DMS153 (cell line): ENCODE data around the gene FMO5.
"Not testable (repeated sequence)": the region's sequence is repeated elsewhere in the genome, so short reads cannot be mapped to it uniquely, and the experiment has no call there.

ENCODE experiments used
- DNase-seq: peaks from one replicate; lab custom pipeline; 2025; lab: John Stamatoyannopoulos, UW

FMO5 gene

GRCh38 chr1:147238925-147239820, 14.0 kb upstream of the FMO5 start:
- no peak for DNase-seq

DNA sequence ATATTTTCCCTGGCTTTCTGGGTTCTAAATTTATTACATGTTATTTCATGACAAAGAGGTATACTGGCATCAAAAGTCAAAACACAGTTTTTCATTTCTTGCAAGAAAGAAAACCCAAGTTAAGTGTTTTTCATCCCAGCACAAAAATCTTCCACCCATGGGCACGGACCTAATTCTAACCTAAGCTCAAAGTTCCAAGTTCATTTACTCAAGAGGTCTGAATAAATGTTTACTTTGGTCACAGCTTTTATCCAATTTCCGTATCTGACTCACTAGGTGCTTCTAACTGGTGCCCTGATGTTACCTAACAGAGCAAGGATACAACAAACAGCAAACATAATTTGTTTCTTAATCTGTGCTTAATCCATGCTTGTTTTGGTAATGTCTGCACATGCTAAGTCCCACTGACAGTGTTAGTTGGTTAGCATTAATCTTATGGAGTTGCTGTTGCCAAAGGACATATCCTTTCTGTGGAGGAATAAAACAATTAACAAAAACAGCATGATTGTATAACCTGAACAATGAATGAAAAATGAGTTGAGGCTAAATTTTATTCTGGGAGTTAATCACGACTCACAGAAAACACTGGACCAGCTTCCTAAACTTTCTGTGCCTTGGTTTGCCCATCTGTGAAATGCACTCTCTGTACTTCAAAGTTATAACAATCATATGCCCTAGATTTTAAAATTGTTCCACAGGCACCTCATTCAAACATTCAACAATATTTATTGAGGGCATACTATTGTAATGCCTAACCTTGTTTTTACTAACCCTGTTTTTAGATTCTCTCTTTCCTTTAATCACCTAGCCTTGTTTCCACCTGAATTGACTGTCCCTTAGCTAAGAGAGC, 13.1 kb upstream of the FMO5 start:
- DNase-seq = peak; percentile 63

GRCh38 chr1:147236959-147237791, 12.0 kb upstream of the FMO5 start:
- peak; percentile 47 for DNase-seq

DNA sequence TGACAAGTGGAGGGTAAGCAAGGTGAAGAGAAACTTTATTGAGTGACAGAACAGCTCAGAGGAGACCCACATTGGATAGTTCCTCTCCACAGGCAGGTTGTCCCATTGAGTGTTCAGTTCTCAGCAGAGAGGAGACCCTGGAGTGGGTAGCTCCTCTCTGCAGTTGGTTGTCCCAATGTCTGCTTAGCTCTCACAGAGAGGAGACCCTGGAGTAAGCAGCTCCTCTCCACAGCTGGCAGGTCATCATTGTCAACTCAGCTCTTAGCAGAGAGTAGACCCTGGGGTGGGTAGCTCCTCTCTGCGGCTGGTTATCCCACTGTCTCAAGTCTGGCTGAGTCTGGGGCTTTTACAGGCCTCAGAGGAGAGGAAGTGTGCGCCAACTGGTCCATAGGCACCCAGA, 11.3 kb upstream of the FMO5 start:
- no peak for DNase-seq

DNA sequence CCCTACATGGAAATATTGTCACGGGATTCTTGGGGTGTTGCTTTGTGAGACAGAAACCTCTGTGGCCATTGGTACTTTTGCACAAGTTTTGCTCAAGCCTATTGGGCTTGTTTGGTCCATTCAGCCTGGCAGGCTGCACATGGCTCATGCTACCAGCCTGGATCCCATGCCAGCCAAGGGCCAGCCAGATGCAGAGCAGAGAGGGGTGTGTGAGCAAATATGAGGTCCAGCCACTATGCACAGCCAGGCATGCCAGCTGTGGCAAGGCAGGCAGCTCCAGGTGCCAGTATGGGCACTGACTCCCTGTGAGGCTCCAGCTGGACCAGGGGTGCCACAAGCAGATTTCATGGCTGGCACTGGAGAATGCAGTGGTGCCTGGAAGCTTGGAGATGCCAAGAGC, 10.7 kb upstream of the FMO5 start:
- no peak for DNase-seq

DNA sequence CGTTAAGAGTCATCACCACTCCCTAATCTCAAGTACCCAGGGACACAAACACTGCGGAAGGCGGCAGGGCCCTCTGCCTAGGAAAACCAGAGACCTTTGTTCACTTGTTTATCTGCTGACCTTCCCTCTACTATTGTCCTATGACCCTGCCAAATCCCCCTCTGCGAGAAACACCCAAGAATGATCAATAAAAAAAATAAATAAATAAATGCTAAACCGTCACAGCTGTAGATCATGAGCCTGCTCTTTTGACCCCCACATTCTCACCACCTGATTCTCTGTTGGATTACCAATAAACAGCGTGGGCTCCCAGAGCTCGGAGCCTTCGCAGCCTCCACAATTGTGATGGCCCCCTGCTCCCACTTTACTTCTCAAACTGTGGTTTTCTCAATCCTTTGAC, 8.8 kb upstream of the FMO5 start:
- not testable (repeated sequence) for DNase-seq

DNA sequence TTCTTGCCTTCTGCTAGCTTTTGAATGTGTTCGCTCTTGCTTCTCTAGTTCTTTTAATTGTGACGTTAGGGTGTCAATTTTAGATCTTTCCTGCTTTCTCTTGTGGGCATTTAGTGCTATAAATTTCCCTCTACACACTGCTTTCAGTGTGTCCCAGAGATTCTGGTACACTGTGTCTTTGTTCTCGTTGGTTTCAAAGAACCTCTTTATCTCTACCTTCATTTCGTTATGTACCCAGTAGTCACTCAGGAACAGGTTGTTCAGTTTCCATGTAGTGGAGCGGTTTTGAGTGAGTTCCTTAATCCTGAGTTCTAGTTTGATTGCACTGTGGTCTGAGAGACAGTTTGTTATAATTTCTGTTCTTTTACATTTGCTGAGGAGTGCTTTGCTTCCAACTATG, 5.9 kb upstream of the FMO5 start:
- not testable (repeated sequence) for DNase-seq

- DNase-seq = peak; percentile 56
Measured at GRCh38 chr1:147223740-147224615, 1.2 kb downstream of the FMO5 start.

GRCh38 chr1:147218606-147219005, 6.5 kb downstream of the FMO5 start:
- DNase-seq = no peak

DNA sequence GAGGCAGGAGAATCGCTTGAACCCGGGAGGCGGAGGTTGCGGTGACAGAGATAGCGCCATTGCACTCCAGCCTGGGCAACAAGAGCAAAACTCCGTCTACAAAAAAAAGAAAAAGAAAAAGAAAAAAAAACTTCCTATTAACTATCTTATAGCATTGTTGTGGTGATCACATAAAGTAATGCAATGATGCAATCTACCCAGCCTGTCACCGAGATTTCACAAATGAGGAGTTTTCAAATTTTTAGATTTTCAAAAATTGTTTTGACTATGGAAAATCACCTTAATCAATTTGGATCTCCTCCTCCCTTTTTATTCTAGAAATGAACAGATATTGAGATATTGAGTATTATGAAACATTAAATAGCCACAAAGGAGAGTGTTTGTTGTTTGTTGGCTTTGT, 8.0 kb downstream of the FMO5 start:
- no peak for DNase-seq

DNA sequence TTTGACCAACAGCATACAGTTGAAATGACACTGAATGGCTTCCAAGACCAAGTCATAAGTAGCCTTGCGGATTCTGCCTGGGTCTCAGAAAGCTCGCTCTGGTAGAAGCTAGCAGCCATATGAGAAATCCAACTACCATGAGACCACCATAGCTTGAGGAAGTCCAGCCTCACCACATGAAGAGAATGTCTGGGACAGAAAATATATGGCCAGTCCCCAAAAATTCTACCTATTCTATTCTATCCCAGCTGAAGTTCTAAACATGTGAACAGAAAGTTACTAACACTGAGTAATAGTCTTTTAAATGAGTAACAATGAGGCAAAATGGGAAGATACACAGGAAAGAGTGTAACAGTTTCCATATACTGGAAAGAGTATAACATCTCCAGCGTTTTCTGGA, 9.0 kb downstream of the FMO5 start:
- no peak for DNase-seq

- no peak for DNase-seq
Measured at GRCh38 chr1:147215540-147215916, 9.6 kb downstream of the FMO5 start.

GRCh38 chr1:147214842-147215539, 10.1 kb downstream of the FMO5 start:
- DNase-seq = no peak

DNA sequence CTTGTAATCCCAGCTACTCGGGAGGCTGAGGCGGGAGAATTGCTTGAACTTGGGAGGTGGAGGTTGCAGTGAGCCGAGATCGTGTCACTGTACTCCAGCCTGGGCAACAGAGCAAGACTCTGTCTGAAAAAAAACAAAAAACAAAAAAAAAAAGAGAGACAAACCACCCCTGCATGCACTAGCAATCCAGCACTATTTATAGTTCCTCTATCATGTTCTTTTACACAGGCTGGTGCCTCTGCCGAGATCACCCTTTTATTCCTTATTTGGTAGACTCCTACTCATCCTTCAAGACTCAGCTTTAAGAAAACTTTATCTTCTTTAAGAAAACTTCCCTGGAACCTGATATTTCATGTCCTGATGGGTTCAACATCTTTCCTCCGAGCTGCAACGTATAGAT, 10.8 kb downstream of the FMO5 start:
- no peak for DNase-seq

DNA sequence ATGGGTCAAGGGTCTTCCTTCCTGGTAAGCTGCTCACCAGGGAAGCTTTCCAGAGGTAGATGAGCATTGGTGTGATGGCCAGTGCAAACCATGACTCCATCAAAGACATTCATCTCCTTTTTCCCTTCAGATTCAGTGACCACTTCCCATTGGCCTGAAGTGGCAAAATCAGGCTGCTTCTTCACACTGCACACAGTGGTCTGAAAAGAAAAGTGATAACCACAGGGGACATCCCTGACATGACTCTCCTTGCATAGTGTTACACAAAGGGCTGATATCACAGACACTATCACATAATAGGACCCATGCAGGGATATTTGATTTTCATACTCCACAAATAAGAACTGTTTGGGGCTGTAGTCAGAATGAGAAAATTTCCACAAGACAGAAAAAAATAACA, 11.9 kb downstream of the FMO5 start:
- no peak for DNase-seq

DNA sequence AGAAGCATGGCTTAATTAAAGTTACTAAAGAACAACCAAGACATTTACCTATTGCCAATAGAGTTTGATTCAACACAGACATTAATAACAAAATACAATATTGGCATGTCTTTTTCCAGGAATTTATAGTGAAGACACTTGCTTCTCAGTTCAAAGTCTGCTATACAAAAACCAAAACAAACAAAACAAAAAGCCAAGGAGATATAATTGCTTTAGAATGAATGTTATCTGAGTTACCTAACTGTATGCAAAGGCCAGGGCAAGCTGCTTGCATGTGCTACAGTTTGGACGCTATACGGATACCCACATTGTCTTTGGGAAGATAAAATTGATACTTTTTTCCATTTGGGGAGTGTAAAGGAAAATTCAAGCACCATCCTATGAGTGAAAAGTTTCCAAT, 13.6 kb downstream of the FMO5 start:
- DNase-seq = no peak

GRCh38 chr1:147210987-147211386, 14.2 kb downstream of the FMO5 start:
- no peak for DNase-seq

DNA sequence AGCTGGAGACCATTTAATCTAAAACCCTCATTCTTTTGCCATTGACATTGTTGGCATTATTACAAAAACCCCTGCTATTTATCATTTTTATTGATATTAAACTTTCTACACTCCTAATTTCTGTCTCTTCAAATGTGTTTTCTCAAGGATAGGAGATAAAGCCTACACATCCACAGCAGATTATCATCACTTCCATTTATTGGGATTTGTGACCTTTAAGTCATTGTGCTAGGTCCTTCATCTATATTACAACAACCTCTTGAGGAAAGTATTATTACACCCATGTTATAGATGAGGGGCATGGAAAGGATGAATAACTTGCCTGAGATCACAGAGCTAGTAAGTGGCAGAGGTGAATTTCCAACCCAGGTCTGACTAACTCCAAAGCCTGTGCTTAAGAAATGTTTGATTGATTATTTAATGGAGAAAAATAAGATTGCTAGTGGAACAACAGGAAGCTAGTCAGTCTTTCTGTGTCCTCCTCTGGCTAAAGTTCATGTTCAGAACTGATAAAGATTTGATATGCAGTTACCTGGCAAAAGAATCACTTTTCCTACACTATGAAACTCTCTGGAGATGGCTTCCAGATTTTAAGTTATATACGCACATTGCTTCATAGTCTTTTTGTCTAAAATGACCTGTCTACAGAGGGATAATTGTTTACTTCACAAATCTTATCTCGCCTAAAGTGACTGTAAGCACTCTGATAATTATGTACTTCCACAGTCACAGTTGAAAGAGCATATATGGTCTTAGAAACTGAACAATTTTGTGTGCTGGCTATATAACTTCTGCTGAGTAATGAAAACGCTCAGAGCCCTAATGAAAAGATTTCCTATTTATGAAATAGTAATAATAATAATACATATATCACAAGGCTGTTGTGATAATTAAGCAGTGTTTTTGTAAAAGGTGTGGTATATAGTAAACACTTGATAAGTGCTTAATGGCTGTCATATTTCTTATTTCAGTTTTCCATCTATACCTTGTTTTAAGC, 15.0 kb downstream of the FMO5 start:
- no peak for DNase-seq

DNA sequence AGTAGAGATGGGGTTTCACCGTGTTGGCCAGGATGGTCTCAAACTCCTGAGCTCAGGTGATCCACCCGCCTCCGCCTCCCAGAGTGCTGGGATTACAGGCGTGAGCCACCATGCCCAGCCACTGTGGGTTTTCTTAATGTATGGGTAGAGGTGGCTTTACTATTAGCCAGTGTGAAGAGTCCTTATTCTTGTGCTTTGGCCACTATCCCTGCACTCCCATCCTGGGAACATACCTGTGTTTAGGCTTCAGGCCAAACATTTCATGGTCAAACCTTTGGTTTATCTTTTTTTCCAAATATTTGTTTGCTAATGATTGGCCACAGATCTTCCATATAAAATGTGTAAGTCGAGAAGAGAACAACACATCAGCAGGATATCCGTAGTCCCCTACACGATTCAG, 16.5 kb downstream of the FMO5 start:
- DNase-seq = no peak
